H9 (cell line): Measurements from ENCODE around the gene SLC25A34. TPM values are rescaled to one million over a fixed set of nuclear protein-coding genes. Genes with fewer than 3 reads are reported as not detected.

Experiments used
- DNase-seq: peaks from one replicate; pipeline ENCODE4 v3.0.0-alpha.2; 2017
- H2AFZ ChIP-seq: one replicate; pipeline ENCODE4 v1.6.1; 2013; ENCODE audit warnings: mild to moderate bottlenecking, low read length, control low read depth, moderate library complexity
- H2AK5ac ChIP-seq: 2 replicates; pipeline ENCODE4 v1.6.1; 2013; ENCODE audit warnings: low read length, control low read depth, mixed read lengths; ENCODE audit not compliant: insufficient read length
- H2BK120ac ChIP-seq: one replicate; pipeline ENCODE4 v1.6.1; 2013; ENCODE audit warnings: low read depth, mild to moderate bottlenecking, low read length, control low read depth, inconsistent platforms; ENCODE audit not compliant: poor library complexity, severe bottlenecking
- H2BK12ac ChIP-seq: 2 replicates; pipeline ENCODE4 v1.6.1; 2013; ENCODE audit warnings: low read length, control low read depth, mixed read lengths, low read depth; ENCODE audit not compliant: insufficient read length
- H2BK15ac ChIP-seq: 2 replicates; pipeline ENCODE4 v1.6.1; 2013; ENCODE audit warnings: low read depth, low read length, control low read depth
- H2BK20ac ChIP-seq: one replicate; pipeline ENCODE4 v1.6.1; 2013; ENCODE audit warnings: low read depth, mild to moderate bottlenecking, low read length, control low read depth, inconsistent platforms; ENCODE audit not compliant: poor library complexity, severe bottlenecking
- H2BK5ac ChIP-seq: 2 replicates; pipeline ENCODE4 v1.6.1; 2013; ENCODE audit warnings: low read length, control low read depth, mixed read lengths; ENCODE audit not compliant: insufficient read length
- H3K14ac ChIP-seq: 2 replicates; pipeline ENCODE4 v1.6.1; 2013; ENCODE audit warnings: low read length, control low read depth; ENCODE audit not compliant: insufficient read depth
- H3K18ac ChIP-seq: 2 replicates; pipeline ENCODE4 v1.6.1; 2013; ENCODE audit warnings: low read depth, mild to moderate bottlenecking, mixed read lengths, low read length, control low read depth; ENCODE audit not compliant: insufficient read length
- H3K23ac ChIP-seq: 2 replicates; pipeline ENCODE4 v1.6.1; 2013; ENCODE audit warnings: low read length, control low read depth, mixed read lengths, low read depth; ENCODE audit not compliant: insufficient read length
- H3K23me2 ChIP-seq: 2 replicates; pipeline ENCODE4 v1.6.1; 2013; ENCODE audit warnings: low read depth, mild to moderate bottlenecking, mixed read lengths, low read length, control low read depth; ENCODE audit not compliant: insufficient read length, poor library complexity, severe bottlenecking
- H3K27ac ChIP-seq: 2 replicates; pipeline ENCODE4 v1.5.1; 2013; ENCODE audit warnings: low read length, control low read depth, mixed read lengths, low read depth; ENCODE audit not compliant: insufficient read length
- H3K27me3 ChIP-seq: 2 replicates; pipeline ENCODE4 v1.6.1; 2013; ENCODE audit warnings: low read length, control low read depth, inconsistent platforms; ENCODE audit not compliant: insufficient read depth
- H3K4ac ChIP-seq: 2 replicates; pipeline ENCODE4 v1.6.1; 2013; ENCODE audit warnings: low read depth, mild to moderate bottlenecking, control low read depth, inconsistent platforms, low read length, moderate library complexity
- H3K4me1 ChIP-seq: 2 replicates; pipeline ENCODE4 v1.6.1; 2013; ENCODE audit warnings: low read length, control low read depth, inconsistent platforms; ENCODE audit not compliant: insufficient read depth
- H3K4me2 ChIP-seq: 2 replicates; pipeline ENCODE4 v1.6.1; 2013; ENCODE audit warnings: low read length, control low read depth, mixed read lengths; ENCODE audit not compliant: insufficient read length, insufficient read depth
- H3K56ac ChIP-seq: 2 replicates; pipeline ENCODE4 v1.6.1; 2013; ENCODE audit warnings: low read depth, mild to moderate bottlenecking, mixed read lengths, low read length, control low read depth; ENCODE audit not compliant: insufficient read length
- H3K79me1 ChIP-seq: 2 replicates; pipeline ENCODE4 v1.6.1; 2013; ENCODE audit warnings: low read depth, mild to moderate bottlenecking, moderate library complexity, low read length, control low read depth, inconsistent platforms; ENCODE audit not compliant: insufficient read depth, poor library complexity, severe bottlenecking
- H3K79me2 ChIP-seq: 2 replicates; pipeline ENCODE4 v1.6.1; 2013; ENCODE audit warnings: low read length, control low read depth, inconsistent platforms; ENCODE audit not compliant: insufficient read depth
- H3K9ac ChIP-seq: 2 replicates; pipeline ENCODE4 v1.6.1; 2013; ENCODE audit warnings: low read length, control low read depth, mixed read lengths; ENCODE audit not compliant: insufficient read length; ENCODE audit errors: extremely low read depth
- H3K9me3 ChIP-seq: one replicate; pipeline ENCODE4 v1.6.1; 2013; ENCODE audit warnings: low read depth, low read length, inconsistent platforms; ENCODE audit not compliant: control insufficient read depth
- H3T11ph ChIP-seq: one replicate; pipeline ENCODE4 v1.6.1; 2013; ENCODE audit warnings: mild to moderate bottlenecking, low read length, control low read depth, inconsistent platforms
- H4K20me1 ChIP-seq: one replicate; pipeline ENCODE4 v1.6.1; 2013; ENCODE audit not compliant: control insufficient read depth, insufficient read length, insufficient read depth
- H4K5ac ChIP-seq: 2 replicates; pipeline ENCODE4 v1.6.1; 2013; ENCODE audit warnings: low read depth, mild to moderate bottlenecking, mixed read lengths, low read length, control low read depth; ENCODE audit not compliant: insufficient read length
- H4K8ac ChIP-seq: replicated peaks from 2 replicates; pipeline ENCODE4 v1.6.1; 2013; ENCODE audit warnings: low read length, control low read depth, mixed read lengths, low read depth; ENCODE audit not compliant: insufficient read length
- H4K91ac ChIP-seq: 2 replicates; pipeline ENCODE4 v1.6.1; 2013; ENCODE audit warnings: low read depth, mild to moderate bottlenecking, moderate library complexity, mixed read lengths, low read length, control low read depth; ENCODE audit not compliant: insufficient read length
- H3K27ac Mint-ChIP-seq, 3 experiments: 2 replicates in 2 of 3; 3 replicates in 1 of 3; pipeline ENCODE4 v1.8.0; 2020 to 2021; ENCODE audit warnings: mixed read lengths in 3 of 3, mild to moderate bottlenecking in 1 of 3, moderate library complexity in 1 of 3
- H3K27me3 Mint-ChIP-seq: 2 replicates; pipeline ENCODE4 v1.8.0; 2021; ENCODE audit warnings: low read depth, mild to moderate bottlenecking, moderate library complexity, mixed read lengths
- H3K36me3 Mint-ChIP-seq, 3 experiments: 2 replicates in 2 of 3; 3 replicates in 1 of 3; pipeline ENCODE4 v1.8.0; 2020 to 2021; ENCODE audit warnings: low read depth in 3 of 3, mixed read lengths in 3 of 3; ENCODE audit not compliant: insufficient read depth in 1 of 3
- H3K4me1 Mint-ChIP-seq, 2 experiments: 2 replicates each; pipeline ENCODE4 v1.8.0; 2020; ENCODE audit warnings: mixed read lengths in 2 of 2
- H3K4me3 Mint-ChIP-seq, 2 experiments: 2 replicates in 1 of 2; 3 replicates in 1 of 2; pipeline ENCODE4 v1.8.0; 2020 to 2021; ENCODE audit warnings: mild to moderate bottlenecking in 2 of 2, mixed read lengths in 2 of 2, moderate library complexity in 1 of 2
- H3K9me3 Mint-ChIP-seq, 2 experiments: 2 replicates in 1 of 2; 3 replicates in 1 of 2; pipeline ENCODE4 v1.8.0; 2020; ENCODE audit warnings: mild to moderate bottlenecking in 2 of 2, mixed read lengths in 2 of 2, moderate library complexity in 1 of 2
- CTCF ChIP-seq: fragments of 200-600 bp; sonication (generic); conservative IDR thresholded peaks from 3 replicates; pipeline ENCODE4 v1.8.0; 2021; ENCODE audit warnings: antibody characterized with exemption, mild to moderate bottlenecking
- WGBS: extraction: QIAGEN DNeasy Blood & Tissue Kit; methylation state at CpG from one replicate; pipeline ENCODE4 v1.1.7; 2013; ENCODE audit warnings: missing lambda C conversion rate, low lambda C conversion rate, mixed read lengths; ENCODE audit not compliant: insufficient read length; ENCODE audit errors: extremely low coverage; 5-methylcytosine and 5-hydroxymethylcytosine counted together
- total RNA-seq: library from RNA; stranded (reverse); gene quantifications from 2 replicates; pipeline ENCODE4 v1.2.1, GENCODE V29; 2021

The SLC25A34 gene
- total RNA-seq, 1 experiment from 2014 or later, result 1.5 TPM

- Histone ChIP-seq H3K9ac (no peak overlapping the region), H3K14ac (no peak overlapping the region; the same call in 1 of the 2 replicates), H3K79me1 (no peaks in the 10 kb centered on the region), H4K5ac (no peak overlapping the region), H2BK20ac (no peak overlapping the region), H3K79me2 (no peaks in the 10 kb centered on the region), H2BK12ac (no peak overlapping the region), H3K27me3 (no peaks in the 10 kb centered on the region), H3K4ac (no peak overlapping the region), H2AK5ac (no peak overlapping the region), H2BK5ac (no peak overlapping the region), H3T11ph (no peak overlapping the region), H3K23me2 (no peaks in the 10 kb centered on the region), H4K8ac (no peak overlapping the region), H3K56ac (no peak overlapping the region), H2BK15ac (no peak overlapping the region), H4K91ac (no peak overlapping the region), H3K18ac (no peak overlapping the region), H3K27ac (no peak overlapping the region), H2AFZ (no peak overlapping the region), H4K20me1 (no peaks in the 10 kb centered on the region), H3K9me3 (no peaks in the 10 kb centered on the region), H3K4me1 (no peaks in the 10 kb centered on the region), H2BK120ac (no peak overlapping the region), H3K23ac (no peak overlapping the region), H3K4me2 (no peak overlapping the region)
- Mint-ChIP-seq H3K4me1 (0 out of 4 replicates have a peak, but pooled peaks cover 0 to 3% of the 10 kb centered on the region in 2 experiments), H3K4me3 (no peak overlapping the region), H3K27me3 (no peaks in the 10 kb centered on the region), H3K36me3 (peaks cover 16 to 50% (median 40%) of the 10 kb centered on the region in 3 experiments; a peak in 6 of 7 replicates), H3K9me3 (no peaks in the 10 kb centered on the region), H3K27ac (no peak overlapping the region; a peak in 1 of 7 replicates)
- no peak for TF ChIP-seq CTCF
- no peak for DNase-seq
- no CpG with 5 or more reads among the region's 13 CpGs for WGBS
Measured at GRCh38 chr1:15727424-15727823, 8.6 kb upstream of the SLC25A34 start.
